ENCODE results near the gene ADAMTSL3.

Gene ADAMTSL3

GRCh38 chr15:83871808-83872559 is 218.1 kb downstream of the ADAMTSL3 start:
- DNase-seq (ENCODE audit: low read depth in 2 of 2) = no peak

DNA sequence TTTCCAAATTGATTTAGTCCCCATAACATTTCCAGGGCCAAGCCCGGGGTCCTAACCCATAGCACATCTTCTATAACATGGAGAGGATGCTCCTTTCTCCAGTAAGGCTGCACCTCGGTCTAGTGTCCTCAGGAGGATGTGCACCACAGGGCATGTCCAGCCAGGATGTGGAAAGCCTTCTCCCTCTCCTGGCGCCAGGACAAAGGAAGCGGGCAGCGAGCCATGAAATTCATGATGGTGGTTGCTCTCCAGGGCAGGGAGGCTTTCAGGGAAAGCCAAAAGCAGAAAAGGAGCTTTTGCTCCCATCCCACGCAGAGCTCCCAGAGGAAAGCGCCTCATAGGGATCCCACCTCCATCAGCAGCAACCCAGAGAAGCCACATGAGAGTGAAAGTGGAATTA is 220.0 kb downstream of the ADAMTSL3 start:
- DNase-seq (ENCODE audit: low read depth in 2 of 2) = no peak

DNA sequence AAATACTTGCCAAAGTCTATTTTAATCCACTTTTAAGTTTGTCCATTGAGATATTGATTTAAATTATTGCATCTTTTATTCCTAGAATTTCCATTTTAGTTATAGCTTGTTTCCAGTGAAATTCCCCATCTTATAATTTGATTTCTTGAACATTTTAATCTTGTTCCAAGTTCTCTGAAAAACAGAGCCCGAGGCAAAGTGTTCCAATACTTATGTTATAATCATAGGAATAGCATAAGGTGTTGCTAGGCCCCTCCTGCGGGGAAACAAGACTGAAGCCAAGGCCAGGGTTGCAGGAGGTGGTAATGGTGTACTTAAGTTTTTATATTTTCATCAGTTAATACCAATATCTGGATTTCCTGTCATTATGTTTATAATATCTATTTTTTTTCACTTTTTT is 226.6 kb downstream of the ADAMTSL3 start:
- no peak for DNase-seq (ENCODE audit: low read depth in 2 of 2)

GRCh38 chr15:83881156-83881555 is 227.2 kb downstream of the ADAMTSL3 start:
- DNase-seq (ENCODE audit: low read depth in 2 of 2) = no peak

- DNase-seq (ENCODE audit: low read depth in 2 of 2) = no peak
Observed at GRCh38 chr15:83886321-83886720, 232.4 kb downstream of the ADAMTSL3 start.

DNA sequence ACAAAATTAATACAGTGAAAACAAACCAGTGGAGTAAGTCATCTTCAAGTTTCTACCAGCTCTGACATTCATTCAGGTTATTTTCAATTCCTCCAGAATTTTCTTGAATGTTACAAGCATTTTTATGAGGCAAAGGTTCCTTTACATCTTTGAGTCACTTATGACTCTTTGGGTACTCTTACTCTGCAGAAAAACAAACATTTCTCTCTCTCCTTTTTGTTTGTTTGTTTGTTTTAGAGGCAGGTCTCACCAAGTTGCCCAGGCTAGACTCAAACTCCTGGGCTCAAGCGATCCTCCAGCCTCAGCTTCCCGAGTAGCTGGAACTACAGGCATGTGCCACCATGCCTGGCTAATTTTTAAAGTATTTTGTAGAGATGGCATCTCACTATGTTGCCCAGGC is 233.5 kb downstream of the ADAMTSL3 start:
- DNase-seq (ENCODE audit: low read depth in 2 of 2) = no peak

GRCh38 chr15:83887961-83888360 is 234.0 kb downstream of the ADAMTSL3 start:
- no peak for DNase-seq (ENCODE audit: low read depth in 2 of 2)

DNA sequence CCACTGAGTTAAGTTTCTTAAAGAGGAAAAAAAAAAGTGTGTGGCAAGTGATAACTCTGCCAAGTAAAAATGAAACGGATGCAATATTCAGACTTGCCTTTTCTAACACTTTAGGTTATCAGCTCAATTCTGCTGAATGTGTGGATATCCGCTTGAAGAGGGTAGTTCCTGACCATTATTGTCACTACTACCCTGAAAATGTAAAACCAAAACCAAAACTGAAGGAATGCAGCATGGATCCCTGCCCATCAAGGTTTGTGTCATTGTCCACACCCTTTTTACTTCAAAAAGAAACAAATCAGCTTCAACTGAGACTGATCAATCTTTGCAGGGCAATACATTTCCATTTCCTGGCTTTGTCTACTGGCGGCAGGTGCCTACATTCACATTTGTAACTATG is 236.1 kb downstream of the ADAMTSL3 start:
- no peak for DNase-seq (ENCODE audit: low read depth in 2 of 2)

DNA sequence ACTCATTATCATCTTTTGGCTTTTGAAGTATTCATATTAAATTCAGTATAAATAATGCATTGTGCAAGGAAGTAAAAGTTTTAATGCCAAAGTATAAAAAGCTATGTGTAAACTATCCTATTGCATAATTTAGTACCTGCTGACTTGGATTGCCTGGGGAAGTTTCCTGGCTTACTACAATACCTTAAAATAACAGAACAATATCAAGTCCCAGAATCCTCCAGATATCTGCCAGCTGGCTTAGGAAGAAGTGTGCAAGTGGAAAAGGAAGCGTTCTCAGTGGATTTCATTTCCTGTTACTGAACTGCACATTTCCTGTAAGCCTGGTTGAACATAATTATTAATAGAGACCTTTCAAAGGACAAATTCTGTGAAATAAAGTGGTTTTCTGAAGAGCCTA is 236.7 kb downstream of the ADAMTSL3 start:
- no peak for DNase-seq (ENCODE audit: low read depth in 2 of 2)

GRCh38 chr15:83892498-83892897 is 238.6 kb downstream of the ADAMTSL3 start:
- no peak for DNase-seq (ENCODE audit: low read depth in 2 of 2)

DNA sequence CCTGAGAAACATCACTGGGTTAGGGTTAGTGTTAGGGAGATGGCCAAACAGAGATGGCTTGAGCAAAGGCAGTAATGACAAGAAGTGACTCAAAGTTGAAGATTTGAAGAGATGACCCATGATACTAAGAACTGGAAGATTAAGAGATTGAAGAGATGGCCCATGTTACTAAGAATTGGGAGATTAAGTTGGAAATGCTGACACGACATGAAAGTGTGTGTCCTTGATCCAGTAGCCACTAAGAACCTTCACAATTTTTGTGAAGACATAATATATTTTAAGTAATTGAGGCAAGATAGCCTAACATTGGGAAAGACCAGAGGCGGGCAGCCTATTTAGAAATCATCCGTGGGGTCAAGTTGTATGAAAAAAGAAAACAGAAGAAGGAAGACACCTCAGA is 239.4 kb downstream of the ADAMTSL3 start:
- no peak for DNase-seq (ENCODE audit: low read depth in 2 of 2)

DNA sequence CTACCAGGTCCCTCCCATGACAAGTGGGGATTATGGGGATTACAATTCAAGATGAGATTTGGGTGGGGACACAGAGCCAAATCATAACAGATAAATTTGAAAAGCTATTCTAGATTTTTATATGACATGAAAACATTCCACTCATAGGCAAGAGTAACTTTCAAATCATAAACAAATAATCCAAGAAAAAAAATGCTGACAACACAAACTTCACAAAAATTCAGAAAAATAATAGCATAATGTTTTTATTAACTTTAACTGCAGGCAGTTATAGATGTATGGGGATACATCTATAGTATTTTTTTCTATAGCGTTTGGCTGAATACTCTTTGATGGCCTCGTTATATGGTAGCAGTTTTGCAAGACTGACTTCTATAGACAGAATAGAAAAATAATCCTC is 243.1 kb downstream of the ADAMTSL3 start:
- no peak for DNase-seq (ENCODE audit: low read depth in 2 of 2)

GRCh38 chr15:83898361-83898760 is 244.4 kb downstream of the ADAMTSL3 start:
- DNase-seq (ENCODE audit: low read depth in 2 of 2) = no peak

GRCh38 chr15:83899670-83900069 is 245.7 kb downstream of the ADAMTSL3 start:
- no peak for DNase-seq (ENCODE audit: low read depth in 2 of 2)

GRCh38 chr15:83904107-83905040 is 250.5 kb downstream of the ADAMTSL3 start:
- no peak for DNase-seq (ENCODE audit: low read depth in 2 of 2)

GRCh38 chr15:83905556-83906273 is 251.8 kb downstream of the ADAMTSL3 start:
- DNase-seq (ENCODE audit: low read depth in 2 of 2) = no peak

DNA sequence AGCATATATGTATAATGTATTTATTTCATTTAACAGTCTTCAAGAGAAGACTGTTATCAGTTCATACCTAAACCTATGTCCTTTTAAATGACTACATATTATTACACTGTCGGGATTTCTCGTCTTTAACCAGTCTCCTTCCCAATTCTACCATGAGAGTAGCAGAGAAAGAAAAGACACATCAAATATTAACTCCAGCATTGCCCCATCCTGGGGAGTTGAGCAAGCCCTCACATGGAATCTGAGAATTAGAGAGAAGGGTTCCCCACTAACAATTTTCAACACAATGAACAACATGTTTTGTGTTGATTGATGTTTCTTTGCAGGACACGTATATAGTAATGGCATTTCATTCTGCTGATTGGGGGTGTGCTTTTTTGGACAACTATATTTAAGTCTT is 257.4 kb downstream of the ADAMTSL3 start:
- DNase-seq (ENCODE audit: low read depth in 2 of 2) = no peak

GRCh38 chr15:83912343-83912742 is 258.4 kb downstream of the ADAMTSL3 start:
- no peak for DNase-seq (ENCODE audit: low read depth in 2 of 2)

- no peak for DNase-seq (ENCODE audit: low read depth in 2 of 2)
Observed at GRCh38 chr15:83913034-83913632, 259.2 kb downstream of the ADAMTSL3 start.

DNA sequence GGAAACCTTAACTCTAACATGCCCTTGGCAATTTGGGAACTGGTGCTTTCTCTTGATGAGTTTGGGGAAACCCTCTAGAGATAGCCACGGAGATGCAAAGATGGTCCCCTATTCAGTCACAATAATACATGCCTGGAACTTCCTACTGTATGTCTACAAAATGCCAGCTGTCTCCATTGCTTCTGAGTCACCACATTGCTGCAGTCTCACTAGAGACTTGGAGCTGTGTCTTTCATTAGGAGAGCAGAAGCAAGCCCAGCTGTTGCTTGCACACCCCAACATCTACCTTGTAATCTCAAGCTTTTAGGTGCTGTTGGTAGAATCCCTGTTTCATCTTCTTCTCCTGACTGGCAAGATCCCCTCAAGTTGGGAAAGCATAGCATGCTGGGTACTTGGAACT is 261.0 kb downstream of the ADAMTSL3 start:
- no peak for DNase-seq (ENCODE audit: low read depth in 2 of 2)

- no peak for DNase-seq (ENCODE audit: low read depth in 2 of 2)
Observed at GRCh38 chr15:83917432-83917831, 263.5 kb downstream of the ADAMTSL3 start.

- no peak for DNase-seq (ENCODE audit: low read depth in 2 of 2)
Observed at GRCh38 chr15:83918011-83918410, 264.1 kb downstream of the ADAMTSL3 start.

Measured in stimulated activated CD4-positive, alpha-beta T cell treated with anti-CD3 and anti-CD28 coated beads, Interleukin-15, amount 100 ng/mL, for 48 hours (primary cell).